DMS79 (cell line): Measurements from ENCODE around the gene UNC13B.
"Not testable (repeated sequence)": the region's sequence is repeated elsewhere in the genome, so short reads cannot be mapped to it uniquely, and the experiment has no call there.

ENCODE experiments used
- DNase-seq: peaks from one replicate; lab custom pipeline; 2025; lab: John Stamatoyannopoulos, UW

UNC13B gene

DNA sequence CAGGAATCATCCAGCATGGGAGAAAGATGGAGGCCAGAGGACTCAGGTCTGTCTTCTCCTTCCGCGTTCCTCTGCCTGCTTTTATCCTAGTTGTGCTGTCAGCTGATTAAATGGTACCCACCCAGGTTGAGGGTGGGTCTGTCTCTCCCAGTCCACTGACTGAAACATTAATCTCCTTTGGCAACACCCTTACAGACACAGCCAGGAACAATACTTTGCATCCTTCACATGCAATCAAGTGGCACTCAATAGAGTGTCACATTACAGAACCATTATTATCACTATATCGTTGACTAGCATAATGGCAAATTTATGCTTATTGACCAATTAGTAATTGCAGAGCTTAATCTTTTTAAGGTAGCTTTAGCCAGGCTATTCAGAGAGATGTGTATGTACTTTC lies 64.8 kb downstream of the UNC13B start:
- peak; percentile 77 for DNase-seq

- DNase-seq, result no peak
Measured at GRCh38 chr9:35227284-35227683, 65.5 kb downstream of the UNC13B start.

DNA sequence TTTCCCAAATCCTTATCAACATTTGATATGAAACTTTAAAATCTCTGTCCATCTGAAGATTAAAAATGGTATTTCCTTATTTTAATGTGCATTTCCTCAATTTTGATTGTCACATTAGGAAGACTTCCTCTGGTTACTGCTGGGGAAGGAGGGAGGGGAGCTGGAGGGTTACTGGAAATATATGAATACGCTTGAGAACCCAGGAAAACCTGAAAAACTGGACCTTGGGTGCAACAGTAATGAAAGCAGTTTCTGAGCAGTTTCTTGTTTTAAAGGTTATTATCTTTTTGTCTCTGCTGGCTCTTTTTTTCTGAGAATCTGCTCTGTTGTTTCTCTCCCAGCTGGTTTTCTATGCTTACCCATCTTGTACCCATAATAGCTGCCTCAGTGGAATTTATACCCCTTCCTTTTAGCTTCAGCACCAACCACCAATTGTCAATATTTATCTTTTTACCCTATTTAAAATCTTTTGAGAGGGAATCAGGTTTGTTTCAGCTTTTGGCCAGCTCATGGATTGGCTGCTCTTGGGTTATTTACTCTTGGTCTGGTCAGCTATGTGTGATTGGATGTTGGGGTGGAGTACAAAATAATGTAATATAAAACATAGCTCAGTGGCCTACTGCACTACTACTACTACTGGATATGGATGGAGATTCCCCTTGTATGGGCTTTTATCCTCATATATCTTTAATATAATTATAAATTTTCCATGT lies 67.4 kb downstream of the UNC13B start:
- DNase-seq, result no peak

- no peak for DNase-seq
Measured at GRCh38 chr9:35229779-35230143, 68.0 kb downstream of the UNC13B start.

DNA sequence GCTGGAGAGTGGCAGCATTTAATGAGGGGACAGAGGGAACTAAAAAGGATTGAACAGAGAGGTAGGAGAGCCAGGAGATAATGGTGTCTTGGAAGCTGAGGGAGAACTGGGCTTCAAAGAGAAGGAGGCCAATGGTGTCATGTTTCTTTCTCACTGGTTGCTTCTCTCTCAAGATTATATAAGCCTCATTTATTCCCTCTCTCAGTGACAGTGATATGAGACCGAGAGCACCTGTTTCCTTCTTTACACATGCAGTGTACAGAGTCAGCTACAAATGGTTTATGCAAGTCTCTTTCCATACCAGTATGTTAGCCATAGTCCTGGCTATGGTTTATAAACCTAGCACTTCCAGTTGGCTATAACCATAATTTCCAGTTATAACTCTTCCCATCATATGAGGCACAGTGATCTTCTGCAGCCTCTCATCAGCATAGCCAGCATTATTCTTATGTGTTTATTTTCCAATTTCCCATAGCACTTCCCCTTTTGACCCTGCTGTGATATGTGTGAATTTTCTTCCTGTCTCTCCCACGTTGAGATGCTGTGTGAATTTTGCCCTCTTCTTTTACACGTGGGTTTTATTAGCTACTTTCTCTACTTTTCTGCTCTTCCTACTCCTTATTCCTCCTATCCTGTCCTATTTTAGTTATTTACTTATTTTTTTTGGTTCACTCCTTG lies 71.2 kb downstream of the UNC13B start:
- no peak for DNase-seq

GRCh38 chr9:35236692-35237091 lies 74.9 kb downstream of the UNC13B start:
- peak; percentile 70 for DNase-seq

DNA sequence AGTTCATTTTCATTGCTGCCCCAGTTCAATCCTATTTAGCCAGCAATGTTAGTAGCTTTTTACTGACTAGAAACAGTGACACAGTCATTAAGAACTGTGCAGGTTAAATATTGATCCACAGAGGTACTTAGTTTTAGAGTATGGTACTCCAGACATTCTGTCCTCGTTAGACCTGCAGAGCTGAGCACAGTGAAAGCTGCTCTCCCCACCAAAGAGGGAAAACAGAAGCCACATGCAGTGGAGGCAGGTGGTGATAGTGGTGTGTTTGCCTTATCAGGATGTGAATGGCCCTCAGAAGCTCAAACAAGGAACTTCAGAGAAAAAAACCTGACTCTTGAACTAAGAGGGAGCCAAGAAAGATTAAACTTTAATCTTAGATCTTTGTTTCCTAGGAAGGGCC lies 75.5 kb downstream of the UNC13B start:
- DNase-seq, result peak; percentile 88

DNA sequence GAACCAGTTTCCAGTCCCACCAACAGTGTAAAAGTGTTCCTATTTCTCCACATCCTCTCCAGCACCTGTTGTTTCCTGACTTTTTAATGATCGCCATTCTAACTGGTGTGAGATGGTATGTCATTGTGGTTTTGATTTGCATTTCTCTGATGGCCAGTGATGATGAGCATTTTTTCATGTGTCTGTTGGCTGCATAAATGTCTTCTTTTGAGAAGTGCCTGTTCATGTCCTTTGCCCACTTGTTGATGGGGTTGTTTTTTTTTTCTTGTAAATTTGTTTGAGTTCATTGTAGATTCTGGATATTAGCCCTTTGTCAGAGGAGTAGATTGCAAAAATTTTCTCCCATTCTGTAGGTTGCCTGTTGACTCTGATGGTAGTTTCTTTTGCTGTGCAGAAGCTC lies 84.1 kb downstream of the UNC13B start:
- DNase-seq, result not testable (repeated sequence)

DNA sequence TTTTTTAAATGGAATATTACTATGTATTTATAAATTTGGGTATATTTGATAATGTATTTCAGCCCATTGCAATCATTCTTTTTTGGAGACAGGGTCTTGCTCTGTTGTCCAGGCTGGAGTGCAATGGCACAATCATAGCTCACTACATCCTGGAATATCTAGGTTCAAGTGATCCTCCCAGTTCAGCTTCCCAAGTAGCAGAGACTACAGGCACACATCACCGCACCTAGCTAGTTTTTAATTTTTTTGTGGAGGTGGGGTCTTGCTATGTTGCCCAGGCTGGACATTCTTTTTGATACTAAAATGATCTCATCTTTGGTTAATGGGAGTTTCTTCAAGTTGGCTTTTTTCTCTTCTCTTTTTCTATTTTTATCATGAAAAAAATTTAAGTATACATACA lies 91.3 kb downstream of the UNC13B start:
- DNase-seq, result no peak

- DNase-seq, result no peak
Measured at GRCh38 chr9:35254237-35254636, 92.4 kb downstream of the UNC13B start.

GRCh38 chr9:35254984-35255857 lies 93.4 kb downstream of the UNC13B start:
- DNase-seq, result no peak

DNA sequence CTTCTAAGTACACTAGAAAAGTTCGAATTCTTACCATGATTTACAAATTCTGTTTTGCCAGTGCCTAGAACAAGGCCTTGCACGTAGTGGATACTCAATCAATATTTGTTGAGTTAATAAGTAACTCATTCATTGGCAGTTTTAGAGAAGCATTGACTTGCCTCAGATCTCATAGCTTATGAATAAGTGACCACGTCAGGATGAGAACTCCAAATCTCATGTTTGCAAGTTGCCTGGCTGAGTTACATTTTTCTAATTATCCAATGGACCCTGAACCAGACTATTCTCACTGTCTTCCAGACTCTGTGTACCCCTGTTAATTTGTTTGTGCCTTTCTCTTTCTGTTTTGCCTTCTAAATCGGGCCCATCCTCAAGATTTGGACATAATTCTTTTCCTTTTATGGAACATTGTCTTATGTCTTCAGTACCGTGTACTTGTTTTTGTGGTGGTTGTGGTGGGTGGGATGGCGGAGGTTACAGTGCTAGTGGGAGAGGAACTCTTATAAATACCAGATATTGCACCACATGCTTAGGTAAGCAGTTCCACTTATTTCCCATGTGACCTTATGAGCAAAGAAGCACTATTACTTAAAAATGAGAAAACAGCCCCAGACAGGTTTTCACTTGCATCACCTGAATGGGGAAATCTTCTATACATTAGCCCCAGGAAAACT lies 96.3 kb downstream of the UNC13B start:
- DNase-seq, result no peak

GRCh38 chr9:35258660-35259474 lies 97.1 kb downstream of the UNC13B start:
- peak; percentile 11 for DNase-seq

- no peak for DNase-seq
Measured at GRCh38 chr9:35260186-35260585, 98.4 kb downstream of the UNC13B start.

DNA sequence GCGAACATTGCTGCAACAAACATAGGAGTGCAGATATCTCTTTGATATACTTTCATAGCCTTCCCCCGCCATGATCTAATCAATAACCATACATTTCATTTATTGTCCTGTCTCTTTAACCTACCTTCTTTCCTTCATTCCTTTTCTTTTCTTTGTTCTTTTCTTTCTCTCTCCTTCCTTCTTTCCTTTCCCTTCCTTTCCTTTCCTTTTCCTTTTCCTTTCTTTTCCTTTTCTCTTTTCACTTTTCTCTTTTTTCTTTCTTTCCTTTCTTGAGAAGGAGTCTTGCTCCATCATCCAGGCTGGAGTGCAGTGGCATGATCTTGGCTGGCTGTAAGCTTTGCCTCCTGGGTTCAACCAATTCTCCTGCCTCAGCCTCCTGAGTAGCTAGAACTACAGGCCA lies 100.3 kb downstream of the UNC13B start:
- no peak for DNase-seq

DNA sequence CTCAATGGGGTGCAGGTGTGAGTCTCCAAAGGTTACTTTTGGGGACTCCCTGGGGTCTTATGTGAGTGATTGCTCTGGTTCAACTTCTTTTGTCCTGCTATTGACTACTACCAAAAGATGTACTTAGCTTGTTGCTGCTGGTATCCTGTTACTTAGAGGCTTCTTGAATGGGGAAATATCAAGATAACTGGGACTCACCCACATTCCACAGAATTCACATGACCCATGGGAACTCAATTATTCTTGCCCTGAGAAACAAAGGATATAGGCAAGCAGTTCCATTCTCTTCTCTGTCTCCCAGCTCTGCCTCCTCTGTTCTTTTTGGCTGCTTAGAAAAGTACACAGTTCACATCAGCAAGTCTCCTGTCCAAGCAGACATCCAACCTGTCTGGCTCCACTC lies 105.9 kb downstream of the UNC13B start:
- no peak for DNase-seq

- no peak for DNase-seq
Measured at GRCh38 chr9:35269919-35270318, 108.1 kb downstream of the UNC13B start.

GRCh38 chr9:35271637-35272036 lies 109.8 kb downstream of the UNC13B start:
- no peak for DNase-seq

DNA sequence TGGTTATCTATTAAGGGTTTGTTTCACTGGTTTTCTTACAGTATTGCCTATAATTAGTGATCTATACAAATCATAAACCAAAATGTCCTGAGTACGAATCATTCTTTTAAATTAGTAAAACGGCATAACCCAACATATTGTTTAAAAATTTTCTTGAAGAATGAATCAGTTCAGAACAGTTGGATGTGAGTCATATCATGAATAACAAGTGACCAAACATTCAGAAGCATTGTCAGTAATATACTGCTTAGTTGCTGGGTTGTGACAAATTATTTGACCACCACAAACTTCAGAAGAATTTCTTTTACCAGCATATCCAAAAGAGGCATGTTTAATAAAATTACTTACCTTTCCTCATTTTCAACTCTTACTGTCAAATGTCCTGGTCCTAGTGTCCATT lies 111.2 kb downstream of the UNC13B start:
- DNase-seq, result no peak

GRCh38 chr9:35273591-35273990 lies 111.8 kb downstream of the UNC13B start:
- DNase-seq, result no peak

GRCh38 chr9:35274993-35275392 lies 113.2 kb downstream of the UNC13B start:
- no peak for DNase-seq

GRCh38 chr9:35277171-35277520 lies 115.3 kb downstream of the UNC13B start:
- DNase-seq, result no peak
